HG03354 (cell line): Measurements from ENCODE around the gene LMF2.
"Not testable (repeated sequence)": the region's sequence is repeated elsewhere in the genome, so short reads cannot be mapped to it uniquely, and the experiment has no call there.

Source experiments
- ATAC-seq: cut with Tn5 transposase; IDR thresholded peaks from one replicate; pipeline ENCODE4 v1.9.1; 2021; ENCODE audit warnings: mild to moderate bottlenecking; ENCODE audit not compliant: unreplicated experiment, poor library complexity, severe bottlenecking

Gene LMF2

DNA sequence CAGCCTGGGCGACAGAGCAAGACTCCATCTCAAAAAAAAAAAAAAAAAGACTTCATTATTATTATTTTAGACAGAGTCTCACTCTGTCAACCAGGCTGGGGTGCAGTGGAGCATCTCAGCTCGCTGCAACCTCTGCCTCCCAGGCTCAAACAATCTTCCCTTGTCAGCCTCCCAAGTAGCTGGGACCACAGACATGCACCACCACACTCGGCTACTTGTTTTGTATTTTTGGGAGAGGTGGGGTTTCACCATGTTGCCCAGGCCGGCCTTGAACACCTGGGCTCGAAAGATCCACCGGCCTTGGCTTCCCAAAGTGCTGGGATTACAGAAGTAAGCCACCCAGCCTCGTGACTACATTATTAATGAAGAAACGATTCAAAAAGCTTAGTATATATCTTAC, 27.6 kb upstream of the LMF2 start:
- ATAC-seq: no peak

DNA sequence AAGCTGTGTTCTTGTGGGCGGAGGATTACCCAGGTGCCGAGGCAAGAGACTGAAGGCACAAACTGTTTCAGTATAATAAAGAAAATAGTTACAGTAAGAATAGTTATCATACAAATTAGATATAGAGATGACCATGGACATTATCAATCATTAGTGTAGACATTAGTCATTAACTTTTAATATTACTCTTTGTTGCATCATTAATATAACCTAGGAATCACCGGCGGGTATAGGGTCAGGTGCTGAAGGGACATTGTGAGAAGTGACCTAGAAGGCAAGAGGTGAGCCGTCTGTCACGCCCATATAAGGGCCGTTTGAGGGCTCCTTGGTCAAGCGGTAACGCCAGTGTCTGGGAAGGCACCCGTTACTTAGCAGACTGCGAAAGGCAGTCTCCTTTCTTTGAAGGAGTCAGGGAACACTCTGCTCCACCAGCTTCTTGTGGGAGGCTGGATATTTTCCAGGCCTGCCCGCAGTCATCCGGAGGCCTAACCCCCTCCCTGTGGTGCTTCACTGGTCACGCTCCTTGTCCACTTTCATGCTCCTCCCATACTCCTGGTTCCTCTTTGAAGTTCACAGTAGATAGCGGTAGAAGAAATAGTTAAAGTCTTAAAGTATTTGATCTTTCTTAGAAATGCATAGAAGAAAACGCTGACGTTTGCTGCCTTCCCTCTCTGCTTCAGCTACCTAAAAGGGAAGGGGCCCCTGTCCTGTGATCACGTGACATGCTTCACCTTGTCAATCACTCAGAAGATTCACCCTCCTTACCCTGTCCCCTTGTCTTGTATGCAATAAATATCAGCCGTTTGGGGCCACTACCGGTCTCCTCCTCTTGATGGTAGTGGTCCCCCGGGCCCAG, 26.6 kb upstream of the LMF2 start:
- not testable (repeated sequence) for ATAC-seq

DNA sequence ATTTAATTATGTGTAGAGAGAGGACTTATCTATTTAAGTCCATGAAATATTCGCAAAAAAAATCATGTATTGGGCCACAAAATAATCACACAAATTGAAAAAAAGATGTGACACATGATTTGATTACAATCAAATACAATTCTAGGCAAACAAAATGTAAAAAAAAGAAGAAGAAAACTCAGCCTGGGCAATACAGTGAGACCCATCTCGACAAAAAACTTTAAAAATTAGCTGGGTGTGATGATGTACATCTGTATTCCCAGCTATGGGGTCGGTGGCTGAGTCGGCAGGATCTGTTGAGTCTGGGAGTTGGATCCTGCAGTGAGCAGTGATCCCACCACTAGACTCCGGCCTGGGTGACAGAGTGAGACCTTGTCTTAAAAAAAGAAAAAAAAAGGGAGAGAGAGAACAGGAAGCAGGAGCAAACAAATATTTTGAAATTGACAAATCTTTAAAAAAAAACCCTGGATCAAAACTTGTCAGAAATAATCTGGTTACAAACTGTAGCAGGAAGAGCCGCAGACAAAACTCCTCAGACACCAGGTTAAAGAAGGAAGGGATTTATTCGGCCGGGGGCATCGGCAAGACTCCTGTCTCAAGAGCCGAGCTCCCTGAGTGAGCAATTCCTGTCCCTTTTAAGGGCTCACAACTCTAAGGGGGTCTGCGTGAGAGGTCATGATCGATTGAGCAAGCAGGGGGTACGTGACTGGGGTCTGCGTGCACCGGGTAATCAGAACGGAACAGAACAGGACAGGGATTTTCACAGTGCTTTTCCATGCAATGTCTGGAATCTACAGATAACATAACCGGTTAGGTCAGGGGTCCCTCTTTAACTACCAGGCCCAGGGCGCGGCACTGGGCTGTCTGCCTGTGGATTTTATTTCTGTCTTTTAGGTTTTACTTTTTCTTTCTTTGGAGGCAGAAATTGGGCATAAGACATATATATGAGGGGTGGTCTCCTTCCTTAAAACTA, 25.6 kb upstream of the LMF2 start:
- no peak for ATAC-seq

DNA sequence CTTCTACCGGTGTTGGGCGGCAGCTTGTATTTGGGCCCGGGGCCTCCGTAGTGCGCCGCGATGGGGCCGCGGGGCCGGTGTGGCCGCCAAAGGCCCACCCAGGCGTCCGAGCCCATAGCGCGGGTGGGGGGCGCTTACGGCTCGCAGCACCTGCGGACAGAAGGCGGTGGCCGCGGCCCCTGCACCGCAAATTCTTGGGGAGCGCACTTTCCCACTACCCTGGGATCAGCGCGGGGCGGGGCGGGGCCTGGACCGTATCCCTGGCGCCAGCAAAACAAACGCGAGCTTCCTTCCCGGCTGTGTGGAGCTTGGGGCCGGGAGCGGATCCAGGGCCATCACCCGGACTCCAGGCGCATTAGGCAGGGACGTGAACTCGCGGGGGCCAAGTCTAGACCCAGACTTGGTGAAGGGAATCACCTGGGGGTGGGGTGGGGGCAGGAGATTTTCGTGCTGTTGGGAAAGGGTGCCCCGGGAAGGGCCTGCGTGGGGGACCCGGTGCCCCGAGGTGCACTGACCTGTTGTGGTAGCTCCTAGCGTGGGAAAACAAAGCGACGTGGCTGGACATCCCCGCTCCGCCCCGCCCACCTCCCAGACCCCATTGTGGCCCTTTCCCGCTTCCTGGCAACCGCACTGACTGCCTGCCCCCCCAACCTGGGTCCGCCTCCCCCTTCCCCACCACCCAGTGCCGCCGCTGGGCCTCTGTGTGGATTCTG, 24.6 kb upstream of the LMF2 start:
- ATAC-seq: no peak

DNA sequence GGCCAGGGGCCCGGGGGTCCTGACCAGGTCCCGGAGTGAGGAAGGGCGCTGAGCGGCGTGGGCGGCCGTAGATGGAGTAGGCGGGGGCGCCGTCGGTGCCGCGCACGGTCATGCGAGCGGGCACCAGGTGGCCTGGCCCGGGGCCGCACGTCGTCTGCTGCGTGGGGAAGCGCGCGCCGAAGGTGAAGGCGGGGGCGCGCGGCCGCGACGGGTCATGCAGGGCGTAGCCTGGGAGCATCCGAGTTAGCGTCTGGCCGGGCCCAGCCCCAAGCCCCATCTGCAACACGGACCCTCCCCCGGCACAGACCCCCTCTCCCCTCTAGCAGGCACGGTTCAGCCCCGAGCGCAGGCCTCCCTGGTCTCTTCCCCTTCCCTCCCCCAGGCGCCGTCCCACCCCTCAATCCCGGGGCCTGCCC, 24.1 kb upstream of the LMF2 start:
- ATAC-seq: peak; percentile 24

DNA sequence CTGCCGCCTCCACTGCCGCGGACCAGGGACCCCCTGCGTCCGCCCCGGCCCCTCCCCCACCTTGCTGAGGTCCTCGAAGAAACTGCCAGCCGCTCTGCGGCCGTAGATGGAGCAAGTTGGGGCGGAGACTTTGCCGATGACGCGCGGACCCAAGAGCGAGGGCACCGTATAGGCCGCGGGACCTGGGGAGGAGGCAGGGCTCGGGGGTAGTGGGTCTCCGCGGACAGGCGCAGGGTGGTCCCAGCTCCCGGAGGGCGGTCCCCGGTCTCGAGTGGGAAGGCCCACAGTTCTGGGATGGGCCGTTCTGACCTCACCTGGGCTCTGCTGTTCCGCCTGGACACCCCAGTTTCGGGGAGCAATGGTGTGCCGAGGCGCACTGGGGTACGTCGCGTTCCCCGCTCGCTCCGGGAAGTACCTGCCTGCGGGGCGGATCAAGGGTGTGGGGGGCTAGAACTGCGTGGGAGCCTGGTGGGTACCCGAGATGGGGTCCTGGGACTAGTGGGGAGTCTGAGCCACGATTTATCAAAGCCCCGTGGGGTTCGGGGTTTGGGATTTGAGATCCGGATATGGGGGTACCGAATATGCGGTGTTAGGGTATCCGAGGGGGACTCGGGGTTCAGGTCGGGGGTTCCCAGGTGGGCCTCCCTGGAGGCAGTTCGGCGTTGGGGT, 23.5 kb upstream of the LMF2 start:
- ATAC-seq: peak; percentile 25

DNA sequence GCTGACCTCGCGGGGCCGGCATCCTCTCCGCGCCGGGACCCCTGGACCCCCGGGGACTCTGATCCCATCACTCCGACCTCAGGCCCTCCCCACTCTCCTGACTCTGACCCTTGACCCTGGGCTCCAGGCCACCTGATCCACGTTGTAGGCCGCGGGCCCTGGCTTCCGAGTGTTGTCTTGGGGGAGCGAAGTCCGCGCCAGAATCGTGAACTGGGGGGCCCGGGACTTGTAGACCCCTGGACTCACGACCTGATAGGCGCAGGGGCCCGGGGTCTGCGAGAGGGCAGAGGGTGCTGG, 23.0 kb upstream of the LMF2 start:
- peak; percentile 6 for ATAC-seq

DNA sequence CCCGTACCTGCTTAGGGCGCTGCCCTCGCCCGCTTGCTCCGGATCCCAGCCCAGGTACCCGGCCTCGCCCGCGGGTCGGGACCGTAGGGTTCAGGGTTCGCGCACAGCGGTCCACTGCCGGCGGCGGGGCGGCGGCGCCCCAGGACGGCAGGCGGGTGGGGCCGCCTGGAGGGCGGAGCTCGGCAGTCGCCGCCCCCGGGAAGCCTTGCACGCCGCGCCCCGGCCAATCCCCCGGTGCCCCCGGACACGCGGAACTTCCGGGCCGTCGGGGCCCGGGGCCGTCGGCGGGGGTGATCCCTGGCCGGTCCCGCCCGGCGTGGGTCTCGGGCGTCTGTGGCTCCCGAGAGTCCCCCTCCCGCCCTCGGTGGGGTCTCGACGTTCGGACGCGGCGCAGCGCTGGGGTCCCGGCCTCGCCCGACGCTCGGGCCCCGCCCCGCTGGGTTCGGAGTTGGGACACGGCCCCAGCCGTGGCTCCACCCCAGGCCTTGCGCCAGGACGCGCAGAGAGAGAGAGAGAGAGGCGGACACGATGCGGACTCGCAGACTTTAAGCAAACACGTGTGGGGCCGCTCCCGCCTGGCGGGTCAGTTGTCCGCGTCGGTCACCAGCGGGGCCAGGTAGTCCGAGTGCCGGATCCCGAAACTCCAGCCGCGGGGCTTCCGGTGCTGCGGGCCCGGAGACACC, 22.5 kb upstream of the LMF2 start, which contains the start of gene TYMP:
Gene TYMP (minus strand): TSS at position 116 of the 683 bp plus-strand sequence. CDS start 303 bp downstream, outside the sequence.
- ATAC-seq: peak; percentile 25

DNA sequence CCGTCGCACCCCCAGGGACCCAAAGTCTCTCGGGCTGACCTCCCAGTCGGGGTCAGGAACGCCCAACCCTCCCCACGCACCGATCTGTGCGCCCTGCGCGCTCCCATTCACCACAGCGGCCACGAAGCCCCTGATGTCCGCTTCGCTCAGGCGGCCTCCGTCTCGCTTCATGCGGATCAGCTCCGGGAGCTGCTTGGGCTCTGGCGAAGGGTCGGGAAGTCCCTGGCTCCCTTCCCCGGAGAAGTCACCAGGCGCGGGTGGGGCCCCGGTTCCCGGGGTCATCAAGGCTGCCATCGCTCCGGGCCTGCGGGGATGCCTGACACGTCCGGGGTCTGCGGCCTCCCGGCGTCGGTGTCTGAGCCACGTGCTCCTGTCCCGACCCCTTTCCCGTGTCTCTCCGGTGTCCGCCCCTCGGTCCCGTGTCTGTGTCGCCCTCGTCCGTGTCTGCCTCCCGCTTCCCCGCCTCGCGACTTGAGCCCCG, 22.0 kb upstream of the LMF2 start:
- ATAC-seq: no peak

DNA sequence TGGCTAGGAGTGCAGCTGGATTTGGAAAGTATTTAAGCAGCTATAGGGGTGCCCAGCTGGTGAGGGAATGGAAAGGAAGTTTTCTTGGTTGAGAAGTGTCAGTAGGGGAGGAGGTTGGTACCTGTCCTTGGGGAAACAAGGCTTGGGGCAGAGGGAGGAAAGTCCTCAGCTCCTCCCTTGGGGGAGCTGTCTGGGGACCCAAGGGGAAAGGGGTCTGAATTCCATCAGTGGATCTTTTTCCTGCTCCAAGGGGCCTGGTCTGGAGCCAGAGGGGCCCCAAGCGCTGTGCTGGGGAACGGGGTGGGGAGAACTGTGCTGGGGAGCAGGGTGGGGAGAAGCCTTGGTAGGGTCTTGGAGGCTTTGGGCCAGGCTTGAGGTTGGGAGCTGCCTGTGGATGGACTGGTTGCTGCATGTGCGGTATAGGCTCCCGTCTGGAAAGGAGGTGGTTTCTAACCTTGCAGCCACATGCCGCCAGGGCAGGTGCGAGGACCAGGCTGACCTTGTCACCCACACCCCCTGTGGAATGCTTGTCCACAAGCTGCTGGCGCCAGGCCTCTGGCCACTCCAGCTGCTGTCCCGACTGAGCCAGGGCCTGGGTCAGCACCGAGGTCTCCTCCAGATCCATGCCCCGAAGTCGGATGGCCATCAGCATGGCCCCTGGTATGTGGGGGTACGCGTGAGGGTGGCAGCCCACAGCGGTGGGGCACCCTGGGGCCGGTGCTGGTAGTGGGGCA, 21.3 kb upstream of the LMF2 start:
- ATAC-seq: no peak

DNA sequence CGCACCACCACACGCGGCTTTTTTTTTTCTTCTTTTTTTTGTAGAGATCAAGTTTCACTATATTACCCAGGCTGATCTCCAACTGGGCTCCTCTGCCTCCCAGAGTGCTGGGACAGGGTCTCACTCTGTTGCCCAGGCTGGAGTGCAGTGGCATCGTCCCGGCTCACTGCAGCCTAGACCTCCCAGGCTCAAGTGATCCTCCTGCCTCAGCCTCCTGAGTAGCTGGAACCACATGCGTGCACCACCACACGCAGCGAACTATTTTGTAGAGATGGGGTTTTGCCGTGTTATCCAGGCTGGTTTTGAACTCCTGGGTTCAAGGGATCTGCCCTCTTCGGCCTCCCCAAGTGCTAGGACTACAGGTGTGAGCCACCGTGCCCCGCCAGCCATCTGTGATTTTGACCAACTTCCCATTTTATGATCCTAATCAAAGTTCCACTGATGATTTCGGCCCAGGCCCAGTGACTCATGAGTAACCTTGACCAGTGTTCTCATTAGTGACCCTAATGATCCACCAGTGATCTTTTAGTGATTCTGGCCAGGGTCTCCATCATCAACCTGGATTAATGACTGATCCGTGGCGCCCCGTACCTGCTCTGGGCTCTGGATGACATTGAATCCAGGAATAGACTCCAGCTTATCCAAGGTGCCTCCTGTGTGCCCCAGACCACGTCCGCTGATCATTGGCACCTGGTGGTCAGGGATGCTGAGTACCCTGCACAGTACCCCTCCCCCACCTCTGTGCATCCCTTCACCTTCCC, 20.6 kb upstream of the LMF2 start:
- ATAC-seq: no peak

DNA sequence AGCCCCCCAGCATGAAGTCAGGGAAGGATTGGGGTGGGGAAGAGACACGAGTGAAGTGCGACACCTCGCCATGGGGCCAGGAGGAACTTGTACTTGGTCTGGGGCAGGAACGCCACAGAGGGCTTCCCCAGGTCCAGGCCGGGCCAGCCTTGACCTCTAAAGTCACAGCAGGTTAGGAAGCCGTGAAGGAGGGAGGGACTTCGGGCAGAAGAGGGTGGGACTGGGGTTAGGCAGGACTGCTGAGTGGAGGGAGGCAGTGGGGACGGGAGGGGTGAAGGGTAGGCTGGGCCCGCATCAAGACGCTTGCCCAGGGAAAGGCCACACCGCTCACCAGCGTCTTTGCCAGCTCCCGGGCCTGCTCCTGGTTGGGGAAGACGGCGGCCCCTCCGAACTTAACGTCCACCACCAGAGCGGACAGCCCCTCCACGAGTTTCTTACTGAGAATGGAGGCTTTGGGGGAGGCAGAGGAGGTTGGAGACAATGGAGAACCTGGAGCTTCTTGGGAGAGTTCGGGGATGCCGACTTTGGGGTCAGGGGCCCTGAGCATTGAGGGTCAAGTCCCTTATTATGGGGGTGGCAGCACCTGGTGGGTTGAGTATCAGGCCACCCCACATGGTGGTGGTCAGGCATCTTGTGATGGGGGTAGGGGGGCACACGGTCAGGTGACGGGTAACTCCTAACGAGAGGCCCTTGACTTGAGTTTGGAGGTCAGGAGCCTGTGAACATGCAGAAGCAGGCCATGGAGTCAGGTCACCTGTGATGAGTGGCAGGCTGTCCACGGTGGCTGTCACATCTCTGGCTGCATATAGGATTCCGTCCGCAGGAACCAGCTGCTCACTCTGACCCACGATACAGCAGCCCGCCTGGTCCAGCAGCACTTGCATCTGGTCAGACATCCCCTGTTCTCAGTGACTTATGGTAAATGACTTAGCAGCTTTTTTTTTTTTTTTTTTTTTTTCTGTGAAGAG, 19.6 kb upstream of the LMF2 start:
- ATAC-seq: no peak

DNA sequence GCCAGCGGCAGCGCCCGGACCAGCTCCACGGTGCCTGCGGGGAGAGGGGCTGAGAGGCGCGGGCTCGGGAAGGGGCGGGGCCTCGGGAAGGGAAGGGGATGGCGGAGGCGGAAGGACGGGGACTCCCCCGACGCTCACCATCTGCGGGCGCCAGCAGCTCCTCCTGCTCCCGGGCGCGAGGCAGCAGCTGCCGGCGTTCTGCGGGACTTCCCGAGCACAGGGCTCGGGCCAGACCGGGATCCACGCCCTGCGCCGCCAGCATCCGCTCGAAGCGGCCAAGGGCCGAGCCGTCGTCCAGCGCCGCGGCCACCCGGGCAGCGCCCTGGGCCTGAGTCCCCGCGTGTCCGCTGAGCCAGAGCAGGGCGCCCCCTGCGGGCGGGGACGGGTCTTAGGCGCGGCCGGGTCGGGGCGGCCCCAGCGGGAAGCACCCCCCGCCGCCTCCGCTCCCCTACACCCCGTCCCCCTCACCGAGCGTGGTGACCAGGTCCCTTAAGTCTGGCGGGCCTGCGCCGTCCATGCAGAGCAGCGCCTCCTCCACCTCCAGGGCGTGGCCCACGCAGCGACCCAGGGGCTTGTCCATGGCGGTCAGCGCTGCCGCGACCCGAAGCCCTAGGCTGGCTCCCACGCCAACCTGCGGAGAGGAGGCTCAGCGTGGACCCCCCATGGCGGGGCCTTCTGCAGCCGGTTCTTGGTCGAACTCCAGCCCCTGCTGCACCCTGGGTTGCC, 18.8 kb upstream of the LMF2 start:
- peak; percentile 35 for ATAC-seq

DNA sequence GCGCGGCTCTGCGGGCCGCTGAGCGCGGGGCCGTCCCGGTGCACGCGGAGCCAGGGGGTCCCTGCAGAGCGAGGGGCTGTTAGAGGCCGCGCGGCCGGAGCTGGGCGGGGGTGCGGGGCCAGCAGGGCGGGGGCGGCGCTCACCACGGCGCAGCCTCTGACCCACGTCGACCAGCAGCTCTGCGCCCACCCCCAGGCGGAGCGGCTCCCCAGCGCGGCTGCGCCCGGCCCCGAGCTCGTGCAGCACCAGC, 18.3 kb upstream of the LMF2 start:
- no peak for ATAC-seq

DNA sequence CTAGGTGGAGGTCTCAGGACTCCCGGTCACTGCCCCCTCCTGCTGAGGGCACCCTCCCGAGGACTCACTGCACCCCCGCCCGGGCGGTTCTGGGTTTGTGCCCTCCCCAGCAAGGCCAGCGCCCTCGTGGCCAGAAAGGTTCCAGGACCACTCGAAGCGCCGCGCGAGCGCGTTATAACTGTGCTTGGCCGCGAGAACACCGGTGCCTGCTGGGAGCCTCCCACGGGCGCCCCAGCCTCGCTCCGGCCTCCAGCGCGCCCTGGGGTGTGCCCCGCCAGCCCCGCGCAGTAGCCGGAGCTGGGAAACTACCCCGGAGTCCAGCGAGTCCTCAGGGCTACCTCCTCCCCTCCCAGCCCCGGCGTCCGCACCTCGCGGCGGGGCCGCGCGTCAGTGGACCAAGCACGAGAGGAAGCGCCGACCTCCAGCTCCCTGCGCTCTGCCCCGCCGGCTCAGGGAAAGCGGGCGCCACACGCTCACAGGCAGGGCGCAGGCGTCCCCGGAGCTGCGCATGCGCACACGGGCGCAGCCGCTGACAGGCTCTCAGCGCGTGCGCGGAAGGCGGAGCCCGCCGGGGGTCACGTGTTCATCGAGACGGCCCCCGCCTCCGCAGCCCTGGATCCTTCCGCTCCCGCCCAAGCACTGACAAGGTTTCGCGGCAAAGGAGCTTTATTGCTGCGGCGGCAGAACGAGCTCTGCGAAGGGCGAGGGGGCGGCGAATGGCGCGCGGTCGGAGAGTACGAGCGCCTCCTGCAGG, 17.8 kb upstream of the LMF2 start, which contains the start of gene SCO2:
Gene SCO2 (minus strand): TSS at position 495 of the 754 bp plus-strand sequence. CDS start 1,187 bp downstream, outside the sequence.
- peak; percentile 38 for ATAC-seq
